Calu3 (cell line): ENCODE data around the gene LMAN2. TPM values are rescaled to one million over a fixed set of nuclear protein-coding genes. Genes with fewer than 3 reads are reported as not detected.

Experiments used
- BruUV-seq: library from RNA; stranded (reverse); fragments of 400-500 nt; replicated peaks from 2 replicates; lab custom pipeline; 2021; lab: Mats Ljungman, UMichigan
- CTCF ChIA-PET: fragments of 300-600 bp; sonication (Branson Sonifier 250); formaldehyde crosslinking; loops from one replicate; lab custom pipeline; 2022; ENCODE audit warnings: antibody characterized with exemption; lab: Charles Lee
- DNase-seq: peaks from one replicate; pipeline ENCODE4 v3.0.0; 2022
- H3K27ac Mint-ChIP-seq: one replicate; pipeline ENCODE4 v1.8.0; 2022; ENCODE audit warnings: mixed read lengths; ENCODE audit not compliant: unreplicated experiment
- H3K27me3 Mint-ChIP-seq: one replicate; pipeline ENCODE4 v1.8.0; 2022; ENCODE audit warnings: mixed read lengths; ENCODE audit not compliant: unreplicated experiment
- H3K36me3 Mint-ChIP-seq: one replicate; pipeline ENCODE4 v1.8.0; 2022; ENCODE audit warnings: mild to moderate bottlenecking, moderate library complexity, mixed read lengths; ENCODE audit not compliant: insufficient read depth, unreplicated experiment
- H3K4me1 Mint-ChIP-seq: one replicate; pipeline ENCODE4 v1.8.0; 2022; ENCODE audit warnings: mild to moderate bottlenecking, low read depth, mixed read lengths; ENCODE audit not compliant: unreplicated experiment
- H3K4me3 Mint-ChIP-seq: one replicate; pipeline ENCODE4 v1.8.0; 2022; ENCODE audit warnings: mild to moderate bottlenecking, low read depth, moderate library complexity, mixed read lengths; ENCODE audit not compliant: unreplicated experiment
- H3K9me3 Mint-ChIP-seq: one replicate; pipeline ENCODE4 v1.8.0; 2022; ENCODE audit warnings: low read depth, mixed read lengths; ENCODE audit not compliant: unreplicated experiment
- CTCF ChIP-seq: fragments of 200-600 bp; IDR thresholded peaks from one replicate; pipeline ENCODE4 v1.8.0; 2022; ENCODE audit warnings: antibody characterized with exemption; ENCODE audit not compliant: unreplicated experiment
- intact Hi-C: fragments of 100-400 bp; cut with micrococcal nuclease; formaldehyde crosslinking; loops from one replicate; pipeline ENCODE4 v1.10.0; 2022; ENCODE audit not compliant: unreplicated experiment
- total RNA-seq: library from RNA; stranded (reverse); gene quantifications from 2 replicates; pipeline ENCODE4 v1.2.3, GENCODE V29; 2022

The LMAN2 gene
- total RNA-seq, 1 experiment from 2014 or later: 278 TPM

DNA sequence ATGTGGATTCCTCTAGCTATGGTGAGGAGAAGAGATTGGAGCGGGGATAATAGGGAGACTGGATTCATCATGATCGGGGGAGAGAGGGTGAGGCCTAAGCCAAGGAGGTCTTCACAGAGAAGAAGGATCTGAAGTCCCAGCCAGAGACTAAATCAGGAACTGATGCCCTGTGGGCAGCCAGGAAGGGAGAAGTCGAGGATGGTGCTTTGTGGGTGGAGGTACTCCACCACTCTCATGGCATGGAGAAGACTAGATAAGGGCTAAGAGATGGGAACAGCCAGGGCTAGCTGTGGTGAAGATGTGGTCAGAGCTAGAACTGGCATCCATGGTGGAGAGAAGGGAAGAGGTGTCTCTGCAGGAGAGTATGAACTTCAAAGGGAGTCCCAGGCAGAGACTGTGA is 3.2 kb upstream of the LMAN2 start:
- H3K4me1 Mint-ChIP-seq: peaks cover 60% of the 10 kb centered on the region
- H3K36me3 Mint-ChIP-seq: peaks cover 36% of the 10 kb centered on the region
- H3K27ac Mint-ChIP-seq: peak overlapping the region; percentile 73
- peaks cover 5% of the 10 kb centered on the region for H3K9me3 Mint-ChIP-seq
- H3K4me3 Mint-ChIP-seq: peak overlapping the region; percentile 0
- intact Hi-C loops: loop anchor here (5.0 kb wide), 1 partner anchor 37 kb away; no protein-coding TSS in a partner anchor
- CTCF ChIA-PET: interaction anchor here (0.9 to 1.2 kb wide), 2 partner anchors 24 to 36 kb away, joined by 3 read pairs; no protein-coding TSS in a partner anchor
- no peak for DNase-seq
- no peaks in the 10 kb centered on the region for H3K27me3 Mint-ChIP-seq
- BruUV-seq: no TSS peak
- TF ChIP-seq CTCF: no peak

GRCh38 chr5:177354256-177354655 is 2.8 kb upstream of the LMAN2 start:
- Mint-ChIP-seq H3K4me1 (peaks cover 62% of the 10 kb centered on the region), H3K27me3 (no peaks in the 10 kb centered on the region), H3K27ac (peak overlapping the region; percentile 73), H3K4me3 (peak overlapping the region; percentile 0), H3K36me3 (peaks cover 40% of the 10 kb centered on the region), H3K9me3 (peaks cover 5% of the 10 kb centered on the region)
- CTCF ChIA-PET: interaction anchor here (0.9 to 1.2 kb wide), 2 partner anchors 24 to 36 kb away, joined by 3 read pairs; no protein-coding TSS in a partner anchor
- no TSS peak for BruUV-seq
- no peak for DNase-seq
- no peak for TF ChIP-seq CTCF
- intact Hi-C loops: loop anchor here (5.0 kb wide), 1 partner anchor 37 kb away; no protein-coding TSS in a partner anchor

- Mint-ChIP-seq H3K27ac (no peak overlapping the region), H3K36me3 (peaks cover 51% of the 10 kb centered on the region), H3K4me1 (peaks cover 58% of the 10 kb centered on the region), H3K9me3 (peaks cover 5% of the 10 kb centered on the region), H3K4me3 (no peak overlapping the region), H3K27me3 (no peaks in the 10 kb centered on the region)
- no peak for TF ChIP-seq CTCF
- no peak for DNase-seq
- CTCF ChIA-PET: interaction anchor here (1.9 kb wide), 1 partner anchor 26 kb away, joined by 7 read pairs; no protein-coding TSS in a partner anchor
- no TSS peak for BruUV-seq
- intact Hi-C loops: loop anchor here (5.0 kb wide), 1 partner anchor 36 kb away; no protein-coding TSS in a partner anchor
These were observed 1.6 kb upstream of the LMAN2 start for GRCh38 chr5:177353093-177353492.

DNA sequence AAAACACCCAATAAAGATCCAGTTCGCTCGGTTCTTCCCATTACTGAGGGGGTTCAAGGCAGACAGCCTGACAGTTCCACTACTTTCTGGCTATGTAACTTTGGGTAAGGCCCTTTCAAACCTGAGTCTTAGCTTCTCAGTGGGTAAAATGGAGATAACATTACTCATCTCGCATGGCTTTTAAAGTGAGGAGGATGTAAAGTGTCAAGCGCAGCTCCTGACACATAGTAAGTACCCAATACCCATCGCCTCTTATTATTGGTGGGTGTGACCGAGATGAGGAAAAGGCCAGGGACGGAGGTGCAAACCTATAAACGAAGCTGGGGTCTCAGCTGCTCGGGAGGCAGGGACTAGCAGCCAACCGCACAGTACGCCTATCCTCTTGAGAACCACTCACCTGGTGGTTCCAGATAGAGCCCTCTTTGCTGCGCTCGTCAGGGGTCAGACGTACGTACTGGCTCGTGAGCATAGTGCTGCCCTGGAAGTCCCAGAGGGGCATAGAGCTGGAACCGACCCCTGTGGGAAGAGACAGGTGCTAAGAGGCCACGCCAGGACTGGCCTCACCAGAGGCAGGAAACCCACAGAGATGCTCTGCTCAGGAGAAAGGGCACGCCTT is 584 bp downstream of the LMAN2 start:
- peaks cover 68% of the 10 kb centered on the region for H3K36me3 Mint-ChIP-seq
- intact Hi-C loops: loop anchor here (5.0 kb wide), 1 partner anchor 34 kb away; no protein-coding TSS in a partner anchor
- peaks cover 61% of the 10 kb centered on the region for H3K4me1 Mint-ChIP-seq
- no peak for TF ChIP-seq CTCF
- H3K9me3 Mint-ChIP-seq: peaks cover 5% of the 10 kb centered on the region
- BruUV-seq: TSS peak; percentile 36
- H3K27me3 Mint-ChIP-seq: no peaks in the 10 kb centered on the region
- no peak for DNase-seq
- CTCF ChIA-PET: interaction anchor here (0.6 to 3.3 kb wide), 10 partner anchors 12 to 1589 kb away, joined by 3 to 16 read pairs (median 6); no protein-coding TSS in a partner anchor
- H3K27ac Mint-ChIP-seq: peak overlapping the region; percentile 96
- H3K4me3 Mint-ChIP-seq: peak overlapping the region; percentile 86
